IPS DF 4.7 (cell line): ENCODE measurements around the gene DNAAF9.

ENCODE experiments used
- DNase-seq: peaks from one replicate; pipeline ENCODE4 v3.0.0-alpha.2; 2013; ENCODE audit warnings: low spot score; ENCODE audit errors: extremely low read depth

The DNAAF9 gene

DNA sequence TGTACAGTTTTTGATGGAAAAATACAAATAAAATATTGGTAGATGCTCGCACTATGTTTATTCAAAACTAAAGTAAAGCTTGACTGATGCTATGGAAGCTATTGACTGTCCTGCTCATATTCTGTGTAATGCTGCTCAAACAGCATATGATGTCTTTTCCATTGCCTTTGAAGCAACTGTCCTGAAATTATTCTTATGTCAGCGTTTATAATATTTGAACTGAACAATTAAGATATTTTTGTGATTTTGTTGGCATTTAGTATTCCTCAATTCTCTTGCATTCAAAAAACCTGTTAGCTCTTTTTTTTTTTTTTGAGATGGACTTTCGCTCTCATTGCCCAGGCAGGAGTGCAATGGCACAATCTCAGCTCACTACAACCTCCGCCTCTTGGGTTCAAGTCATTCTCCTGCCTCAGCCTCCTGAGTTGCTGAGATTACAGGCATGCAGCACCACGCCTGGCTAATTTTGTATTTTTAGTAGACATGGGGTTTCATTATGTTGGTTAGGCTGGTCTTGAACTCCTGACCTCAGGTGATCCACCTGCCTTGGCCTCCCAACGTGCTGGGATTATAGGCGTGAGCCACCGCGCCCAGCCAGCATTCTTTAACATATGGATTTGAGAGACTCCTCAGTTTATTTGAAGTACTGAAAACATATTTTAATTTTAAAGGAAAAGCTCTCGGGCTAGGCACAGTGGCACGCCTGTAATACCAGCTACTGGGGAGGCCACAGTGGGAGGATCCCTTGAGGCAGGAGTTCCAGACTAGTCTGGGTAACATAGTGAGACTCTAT, 5.3 kb upstream of the DNAAF9 start:
- no peak for DNase-seq

DNA sequence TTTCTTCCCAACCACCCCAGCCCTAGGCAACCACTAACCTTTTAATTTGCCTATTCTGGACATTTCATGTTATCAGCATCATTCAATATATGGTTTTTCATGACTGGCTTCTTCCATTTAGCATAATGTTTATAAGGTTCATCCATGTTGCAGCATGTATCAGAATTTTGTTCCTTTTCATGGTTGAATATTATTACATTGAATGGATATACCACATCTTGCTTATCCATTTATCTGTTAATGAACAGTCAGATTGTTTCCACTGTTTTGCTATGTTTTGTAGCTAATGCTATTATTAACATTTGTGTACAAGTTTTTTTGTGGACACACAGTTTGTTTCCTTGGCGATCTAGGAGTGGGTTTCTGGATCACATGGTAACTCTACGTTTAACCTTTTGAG, 3.0 kb upstream of the DNAAF9 start:
- DNase-seq = no peak

DNA sequence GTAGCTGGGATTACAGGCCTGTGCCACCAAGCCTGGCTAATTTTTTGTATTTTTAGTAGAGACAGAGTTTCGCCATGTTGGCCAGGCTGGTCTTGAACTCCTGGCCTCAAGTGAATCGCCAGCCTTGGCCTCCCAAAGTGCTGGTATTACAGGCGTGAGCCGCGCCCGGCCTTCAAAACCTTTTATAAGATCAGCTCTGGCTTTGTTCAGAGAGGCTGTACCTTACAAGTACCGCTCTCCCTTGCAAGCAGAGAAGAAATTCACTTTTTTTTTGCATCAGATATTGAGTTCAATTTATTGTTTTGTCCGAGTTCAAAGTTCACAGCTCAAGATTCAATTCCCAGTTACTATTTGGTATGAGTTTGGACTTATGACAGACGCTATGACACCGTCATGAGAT, 1.9 kb upstream of the DNAAF9 start:
- no peak for DNase-seq

DNA sequence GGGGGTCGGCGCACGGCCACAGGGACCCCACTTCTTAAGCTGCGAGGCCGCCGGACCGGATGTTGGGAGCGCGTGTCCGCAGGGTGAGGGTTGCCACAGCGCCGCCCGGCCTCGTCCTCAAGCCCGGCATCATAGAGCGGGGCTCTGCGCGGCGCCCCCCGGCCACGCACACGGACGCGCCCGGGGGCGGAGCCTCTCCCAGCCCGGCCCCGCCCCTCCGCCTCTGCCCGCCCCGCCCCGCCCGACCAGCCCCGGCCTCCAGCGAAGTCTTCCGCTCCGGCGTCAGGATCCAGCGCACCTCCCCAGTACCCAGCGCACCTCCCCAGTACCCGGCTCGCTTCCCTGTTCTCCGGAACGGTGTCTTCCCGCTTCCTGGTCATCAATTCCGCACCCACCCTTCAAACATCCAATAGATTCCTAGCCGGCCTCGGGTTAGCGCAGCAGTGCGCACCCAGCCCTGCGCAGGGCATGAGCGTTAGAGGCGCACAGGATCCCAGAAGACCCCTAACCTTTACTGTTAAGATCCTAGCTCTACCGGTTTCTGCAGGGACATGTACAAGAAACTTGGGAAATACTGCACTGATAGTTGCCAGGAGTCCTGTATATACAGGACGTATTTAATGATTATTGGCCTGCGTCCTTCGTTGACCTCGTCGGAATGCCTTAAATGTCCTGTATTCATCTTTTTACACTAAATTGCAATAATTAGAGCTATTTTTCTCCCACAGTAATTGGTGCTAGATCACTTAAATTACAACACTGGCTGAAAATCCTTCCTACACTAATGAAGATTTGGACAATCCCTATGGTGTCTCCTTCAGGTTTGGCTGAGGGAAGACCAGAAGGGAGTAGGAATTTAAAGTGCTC, 535 bp upstream of the DNAAF9 start:
- DNase-seq = no peak

DNA sequence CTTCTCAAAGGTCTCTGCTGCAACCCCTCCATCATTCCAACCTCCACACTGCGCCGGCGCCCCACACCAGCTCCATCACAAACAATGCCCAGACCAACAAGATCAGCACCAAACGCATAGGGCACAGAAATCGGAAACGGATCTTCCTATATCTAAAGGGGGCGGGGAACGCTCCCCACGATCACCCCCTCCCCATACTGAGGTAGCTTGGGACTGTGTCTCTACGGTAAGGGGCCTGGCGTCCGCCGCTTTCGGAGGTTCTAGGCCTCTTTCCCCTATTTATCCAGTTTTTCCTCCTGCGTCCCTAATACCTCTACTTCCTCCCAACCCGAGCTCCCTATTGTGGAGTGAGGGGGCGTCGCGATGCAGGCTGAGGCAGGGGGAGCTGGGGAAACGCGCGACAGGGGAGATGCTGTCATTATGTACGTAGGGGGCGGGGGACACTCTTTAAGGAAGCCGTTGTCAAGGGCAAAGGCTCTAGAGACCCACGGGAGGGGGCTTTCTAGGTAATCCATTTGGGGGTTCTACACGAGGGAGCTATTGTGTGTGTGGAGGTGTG, 909 bp downstream of the DNAAF9 start:
- no peak for DNase-seq

DNA sequence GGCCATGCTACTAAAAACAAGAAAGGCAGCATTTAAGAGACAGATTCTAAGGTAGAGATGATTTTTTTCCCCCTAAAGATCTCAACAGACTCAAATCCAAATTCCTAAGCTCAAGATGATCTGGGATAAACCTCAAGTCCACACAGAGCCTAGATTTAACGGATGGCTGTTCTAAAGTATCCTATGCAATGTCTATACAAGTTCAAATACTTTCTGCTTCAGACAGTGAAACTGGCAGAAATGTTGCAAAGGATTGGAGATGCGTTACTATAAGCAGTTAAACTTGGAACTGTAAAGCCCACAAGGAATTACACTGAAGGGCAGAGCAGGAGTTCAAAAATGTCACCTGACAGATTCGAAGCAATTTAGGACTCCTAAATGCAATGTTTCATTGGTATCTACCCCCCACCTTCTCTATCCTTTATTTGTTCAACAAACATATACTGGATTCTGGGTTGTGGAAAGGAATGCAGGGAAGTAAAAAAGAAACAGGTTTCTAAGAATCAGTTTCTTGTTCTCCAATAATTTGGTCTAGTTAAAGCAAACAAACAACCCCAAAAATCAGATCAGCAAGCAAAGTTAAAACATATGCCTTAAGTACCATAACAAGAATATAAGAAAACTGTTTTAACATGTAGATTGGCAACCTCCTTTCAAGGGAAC, 1.6 kb downstream of the DNAAF9 start:
- DNase-seq = no peak

DNA sequence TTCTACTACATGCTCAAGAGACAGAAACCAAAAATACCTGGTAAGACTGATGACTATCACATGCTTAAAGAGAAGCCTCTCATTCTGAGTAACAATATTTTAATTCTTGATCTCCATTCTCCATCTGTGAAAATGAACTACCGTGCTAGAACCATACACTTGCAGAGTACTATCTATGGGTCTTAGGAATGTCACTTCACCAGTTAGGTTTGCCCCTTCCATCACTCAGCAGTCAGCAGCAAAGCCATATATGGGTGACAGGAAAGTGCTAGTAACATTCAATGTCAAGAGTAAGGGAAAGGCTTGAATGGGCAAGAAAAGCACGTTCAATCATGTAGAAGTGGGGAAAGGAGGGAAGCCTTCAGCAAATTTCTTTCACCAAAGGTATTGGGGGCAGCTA, 2.3 kb downstream of the DNAAF9 start:
- DNase-seq = no peak

DNA sequence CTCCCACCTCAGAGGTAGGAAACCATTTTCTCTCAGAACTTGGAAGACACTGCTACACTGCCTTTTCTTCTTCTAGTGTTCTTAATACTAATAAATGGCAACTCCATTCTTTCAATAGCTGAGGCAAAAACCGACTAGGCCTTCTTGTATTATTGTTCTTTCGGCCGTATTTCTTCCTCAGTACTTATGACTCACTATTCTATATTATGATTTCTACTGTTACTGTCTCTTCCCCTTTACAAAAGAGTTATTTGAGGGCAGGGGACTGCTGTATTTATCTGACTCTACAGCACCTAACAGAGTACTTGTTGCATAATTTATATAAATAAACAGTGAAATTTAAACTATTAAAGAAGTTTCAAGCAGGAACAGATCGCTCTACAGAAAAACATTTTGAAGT, 3.1 kb downstream of the DNAAF9 start:
- no peak for DNase-seq

DNA sequence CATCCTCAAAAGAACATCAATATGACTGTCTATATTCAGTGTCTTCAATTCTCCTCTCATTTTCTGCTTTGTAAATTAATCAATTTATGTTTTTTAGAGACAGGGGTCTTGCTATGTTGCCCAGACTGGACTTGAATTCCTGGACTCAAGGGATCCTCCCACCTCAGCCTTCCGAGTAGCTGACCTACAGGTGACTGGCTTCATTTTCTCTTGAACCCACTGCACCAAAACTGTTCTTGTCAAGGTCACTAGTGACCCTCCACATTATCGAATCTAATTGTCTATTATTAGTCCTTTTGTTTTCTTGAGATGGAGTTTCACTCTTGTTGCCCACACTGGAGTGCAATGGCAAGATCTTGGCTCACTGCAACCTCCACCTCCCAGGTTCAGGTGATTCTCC, 3.7 kb downstream of the DNAAF9 start:
- no peak for DNase-seq

DNA sequence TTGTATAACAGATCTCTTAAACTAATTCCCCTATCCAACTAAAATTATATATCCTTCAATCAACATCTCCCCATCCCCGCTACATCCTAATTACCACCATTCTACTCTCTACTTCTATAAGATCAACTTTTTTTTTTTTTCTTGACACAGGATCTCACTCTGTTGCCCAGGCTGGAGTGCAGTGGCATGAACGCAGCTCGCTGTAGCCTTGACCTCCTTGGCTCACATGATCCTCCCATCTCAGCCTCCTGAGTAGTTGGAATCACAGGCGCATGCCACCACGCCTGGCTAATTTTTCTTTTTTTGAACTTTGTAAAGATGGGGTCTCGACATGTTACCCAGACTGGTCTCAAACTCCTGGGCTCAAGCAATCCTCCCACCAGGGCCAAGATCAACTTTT, 5.0 kb downstream of the DNAAF9 start:
- DNase-seq = no peak

DNA sequence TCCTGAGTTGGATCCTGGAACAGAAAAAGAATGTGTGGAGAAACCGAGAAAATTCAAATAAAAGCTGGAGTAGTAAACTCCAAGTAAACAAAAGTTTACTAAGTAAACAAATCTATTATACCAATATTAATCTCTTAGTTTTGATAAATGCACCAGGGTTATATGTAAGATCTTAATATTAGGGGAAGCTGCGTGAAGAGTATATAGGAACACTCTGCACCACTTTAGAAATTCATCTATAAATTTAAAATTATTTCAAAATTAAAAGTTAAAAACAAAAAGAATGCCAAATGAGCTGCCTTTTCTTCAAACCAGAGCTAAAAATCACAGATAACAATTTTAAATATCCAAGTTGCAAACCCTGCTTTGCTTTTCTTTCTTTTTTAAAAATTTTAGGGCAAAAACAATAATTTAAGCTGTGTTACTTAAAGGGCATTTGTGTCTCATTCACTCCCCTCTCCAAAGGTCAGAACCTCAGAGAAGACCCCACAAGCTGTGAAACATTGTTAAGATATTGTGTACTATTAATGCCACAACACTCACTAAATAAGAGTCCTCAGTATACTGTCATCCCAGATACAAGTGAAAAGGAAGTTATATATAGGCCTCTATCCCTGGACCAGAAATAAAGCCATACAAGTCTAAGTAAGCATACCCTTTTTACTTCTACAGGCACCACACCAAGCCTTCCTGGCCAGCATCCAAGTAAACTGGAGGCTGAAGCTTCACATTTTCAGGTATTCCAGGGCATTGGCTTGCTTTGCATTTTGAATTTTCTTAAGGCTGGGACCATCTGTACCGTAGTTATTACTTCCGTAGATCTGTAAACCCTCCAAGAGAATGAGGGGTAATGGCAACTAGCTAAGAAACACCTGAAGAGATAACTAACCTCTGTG, 7.0 kb downstream of the DNAAF9 start:
- no peak for DNase-seq

DNA sequence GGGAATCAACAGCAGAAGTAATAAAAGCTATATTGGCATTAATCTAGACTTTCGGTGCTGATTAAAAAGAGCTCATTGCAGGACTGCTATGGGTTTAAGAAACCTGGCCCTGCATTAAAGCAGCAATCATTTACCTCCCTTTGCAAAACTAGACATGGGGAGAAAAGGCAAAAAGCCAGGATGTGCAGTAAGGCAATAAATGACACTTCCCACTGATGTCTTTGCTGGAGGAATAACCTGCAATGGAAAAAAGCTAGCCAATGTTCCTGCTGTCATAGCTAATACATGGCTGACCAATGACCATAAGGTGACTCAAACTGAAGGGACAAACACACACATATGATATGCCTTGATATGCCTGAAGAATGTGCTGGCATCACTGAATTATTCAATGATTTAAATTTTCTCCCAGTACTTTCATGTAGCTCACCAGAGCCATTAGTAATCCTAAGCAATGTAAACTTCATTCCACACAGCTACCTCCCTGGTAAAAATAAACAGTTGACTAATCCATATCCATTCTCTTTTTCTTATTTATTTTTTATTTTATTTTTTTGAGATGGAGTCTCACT, 8.7 kb downstream of the DNAAF9 start:
- DNase-seq = no peak

DNA sequence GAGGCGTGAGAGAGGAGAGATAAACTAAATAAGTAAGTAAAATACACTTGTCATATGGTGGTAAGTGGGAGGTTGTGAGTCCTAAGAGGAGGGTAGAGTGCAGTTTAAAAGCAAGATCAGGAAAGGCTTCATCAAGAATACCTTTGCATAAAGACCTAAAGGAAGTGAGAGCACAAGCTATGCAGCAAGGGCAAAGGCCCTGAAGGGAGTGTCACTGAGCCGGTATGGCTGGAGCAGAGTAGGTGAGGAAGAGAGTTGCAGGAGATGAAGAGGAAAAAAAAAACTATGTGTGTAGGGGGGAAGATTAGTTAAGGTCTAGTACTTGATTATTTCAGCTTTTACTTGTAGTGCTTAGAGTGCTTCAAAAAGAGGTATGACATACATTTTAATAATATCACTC, 11.0 kb downstream of the DNAAF9 start:
- DNase-seq = no peak

DNA sequence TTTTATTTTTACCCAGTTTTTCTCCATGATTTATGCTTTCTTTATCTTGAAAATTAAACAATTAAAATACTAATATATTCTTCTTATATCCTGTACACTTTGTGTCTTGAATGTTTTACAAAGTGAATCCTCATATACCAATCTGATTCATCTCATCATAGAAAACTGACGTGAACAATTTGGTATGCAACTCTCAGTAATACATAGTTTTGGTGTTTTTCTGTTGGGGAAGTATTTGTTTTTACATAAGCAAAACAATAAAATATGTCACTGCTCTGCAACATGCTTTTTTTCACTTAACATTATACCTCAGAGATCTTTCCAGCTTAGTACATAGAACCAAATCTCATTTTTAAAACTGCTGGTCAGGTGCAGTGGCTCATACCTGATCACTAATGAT, 14.7 kb downstream of the DNAAF9 start:
- no peak for DNase-seq

DNA sequence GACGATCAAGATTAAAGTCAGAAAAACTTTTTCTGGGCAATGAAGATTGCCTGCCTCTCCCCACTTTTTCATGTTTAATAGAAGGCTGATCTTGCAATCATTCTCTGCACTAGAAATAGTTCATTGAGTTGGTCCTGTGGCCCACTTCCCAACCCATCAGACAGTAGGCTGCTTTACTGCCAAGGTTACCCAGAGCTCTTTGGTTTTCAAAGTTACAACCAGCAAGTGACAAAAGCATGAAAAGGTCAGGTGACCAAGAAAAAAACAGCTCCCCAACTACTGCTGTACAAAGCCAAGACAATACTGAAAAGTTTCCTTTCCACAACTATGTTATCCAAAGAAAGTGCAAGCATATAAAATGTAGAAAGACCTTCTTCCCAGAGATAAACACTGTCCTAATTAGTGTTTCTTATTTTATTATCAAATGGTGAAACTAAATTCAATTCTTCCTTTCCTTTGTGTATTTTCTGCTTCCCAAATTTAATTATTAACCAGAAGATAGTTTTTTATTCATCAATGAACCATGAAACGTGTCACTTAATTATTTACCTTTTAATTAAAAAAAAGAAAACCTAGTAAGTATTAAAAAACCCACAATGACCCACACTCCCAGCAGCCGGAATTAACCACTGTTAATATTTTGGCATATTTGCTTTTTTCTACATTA, 16.6 kb downstream of the DNAAF9 start:
- no peak for DNase-seq

DNA sequence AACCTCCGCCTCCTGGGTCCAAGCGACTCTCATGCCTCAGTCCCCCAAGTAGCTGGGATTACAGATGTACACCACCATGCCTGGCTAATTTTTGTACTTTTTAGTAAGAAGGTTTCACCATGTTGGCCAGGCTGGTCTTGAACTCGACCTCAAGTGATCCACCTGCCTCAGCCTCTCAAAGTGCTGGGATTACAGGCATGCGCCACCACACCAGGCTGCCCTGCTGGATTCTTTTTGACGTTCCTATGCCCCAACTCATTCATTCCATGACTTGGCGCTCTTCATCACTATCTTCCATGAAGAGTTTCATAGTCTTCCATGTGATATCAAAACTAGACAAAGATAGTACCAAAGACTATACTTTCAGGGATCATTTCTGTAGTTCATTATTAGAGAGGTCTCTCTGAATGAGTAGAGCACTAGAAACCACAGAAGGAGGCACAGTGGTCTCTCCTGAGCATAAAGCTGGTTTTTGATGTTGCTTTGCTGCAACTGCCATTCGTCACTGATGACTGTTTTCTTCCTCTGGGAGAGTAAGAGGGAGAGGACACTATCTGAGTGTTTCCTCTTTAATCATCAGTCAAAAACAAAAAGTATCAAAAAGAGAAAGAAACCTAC, 23.5 kb downstream of the DNAAF9 start:
- DNase-seq = no peak

DNA sequence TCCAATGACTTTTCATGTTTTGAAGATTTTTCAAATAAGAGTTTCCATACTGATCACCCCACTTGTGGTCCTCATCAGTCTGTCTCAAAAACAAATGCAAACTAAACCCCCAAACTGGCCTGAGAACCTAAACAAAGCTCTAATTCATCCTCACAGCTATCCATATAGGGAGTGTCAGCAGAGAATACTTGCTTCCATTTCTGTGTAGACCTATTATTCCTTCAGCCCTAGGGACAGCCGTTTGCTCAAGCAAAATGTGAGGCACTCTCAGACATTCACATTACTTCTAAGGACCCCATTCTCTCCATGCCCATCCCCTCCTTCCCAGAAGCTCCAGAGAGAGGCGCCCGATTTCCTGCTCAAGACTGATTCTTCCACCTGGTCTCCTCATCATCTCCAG, 24.6 kb downstream of the DNAAF9 start:
- DNase-seq = no peak

DNA sequence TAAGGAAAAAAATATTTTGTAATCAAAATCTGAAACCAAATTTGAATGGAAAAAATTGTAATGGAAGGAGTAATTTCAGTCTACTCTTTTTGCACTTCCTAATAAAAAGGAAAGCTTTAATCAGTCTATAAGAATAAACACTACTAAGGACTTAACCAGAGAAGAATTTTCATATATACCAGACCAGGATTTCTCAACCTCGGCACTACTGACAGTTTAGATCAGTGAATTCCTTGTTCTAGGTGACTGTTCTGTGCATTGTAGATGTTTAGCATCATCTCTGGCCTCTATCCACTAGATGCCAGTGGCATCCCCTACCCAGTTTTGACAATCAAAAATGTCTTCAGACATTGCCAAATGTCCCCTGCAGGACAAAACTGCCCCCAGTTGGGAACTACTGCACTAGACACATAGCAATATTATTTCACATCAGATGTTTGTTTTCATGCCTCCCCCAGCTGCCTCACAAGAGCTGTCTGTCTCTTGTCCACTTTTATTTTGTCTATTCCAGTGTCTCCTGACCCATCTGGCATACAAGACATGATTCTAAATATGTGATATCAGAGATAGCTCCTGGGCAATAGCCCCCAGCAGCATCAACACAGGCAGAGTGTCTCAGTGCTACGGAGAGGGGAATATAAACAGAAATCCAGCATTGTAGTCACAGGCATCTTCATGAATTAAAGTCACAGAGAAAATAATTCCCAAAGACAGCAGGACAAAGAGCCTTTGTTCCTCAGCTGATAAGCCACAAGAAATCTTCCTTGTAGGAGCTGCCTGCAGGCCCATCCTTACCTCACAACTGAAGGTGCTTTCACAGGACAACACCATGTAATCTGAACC, 27.0 kb downstream of the DNAAF9 start:
- DNase-seq = no peak

DNA sequence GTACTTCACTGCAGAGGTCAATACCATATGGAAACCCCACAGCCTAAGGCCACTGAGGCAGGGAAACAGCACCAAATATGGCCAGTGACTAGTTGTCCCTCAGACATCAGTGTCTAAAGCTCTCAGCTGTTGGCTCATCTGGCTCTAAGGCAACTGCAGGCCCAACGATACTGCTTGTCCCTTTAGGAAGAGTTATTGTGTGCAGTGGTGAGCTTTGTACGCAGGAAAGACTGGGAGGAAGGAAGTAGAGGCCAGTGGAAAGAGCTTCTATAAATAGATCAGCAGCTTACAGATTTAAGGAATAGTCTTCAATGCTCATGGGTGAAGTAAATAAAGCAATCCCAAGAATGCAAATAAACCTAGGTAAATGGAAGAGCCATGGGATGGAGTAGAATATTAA, 29.3 kb downstream of the DNAAF9 start:
- no peak for DNase-seq
